RWPE2 (cell line): Measurements from ENCODE around the gene GOSR2.

Source experiments
- ATAC-seq: fragments of 200-7000 bp; cut with Tn5 transposase; 3 replicates; pipeline ENCODE4 v1.9.1; 2021; ENCODE audit warnings: low read depth
- DNase-seq: peaks from one replicate; pipeline ENCODE4 v3.0.0-alpha.2; 2020; ENCODE audit warnings: low spot score
- H3K27ac ChIP-seq: fragments of 450-650 bp; 2 replicates; pipeline ENCODE4 v1.5.1; 2017; ENCODE audit warnings: mild to moderate bottlenecking; ENCODE audit not compliant: poor library complexity, severe bottlenecking
- H3K27me3 ChIP-seq: fragments of 250-450 bp; sonication (Bioruptor Pico); 2 replicates; pipeline ENCODE4 v1.5.1; 2021; ENCODE audit warnings: mild to moderate bottlenecking, moderate library complexity; ENCODE audit not compliant: insufficient read depth, poor library complexity, severe bottlenecking
- H3K36me3 ChIP-seq: fragments of 250-450 bp; sonication (Bioruptor Pico); 2 replicates; pipeline ENCODE4 v1.5.1; 2020; ENCODE audit warnings: low read depth, mild to moderate bottlenecking, moderate library complexity
- H3K4me1 ChIP-seq: fragments of 250-450 bp; sonication (Bioruptor Pico); 2 replicates; pipeline ENCODE4 v1.5.1; 2021; ENCODE audit warnings: mild to moderate bottlenecking, moderate library complexity; ENCODE audit not compliant: insufficient read depth, poor library complexity, severe bottlenecking
- H3K4me3 ChIP-seq: fragments of 250-450 bp; sonication (Bioruptor Pico); 2 replicates; pipeline ENCODE4 v1.5.1; 2021; ENCODE audit warnings: mild to moderate bottlenecking, moderate library complexity; ENCODE audit not compliant: severe bottlenecking
- H3K9me3 ChIP-seq: fragments of 250-450 bp; sonication (Bioruptor Pico); 2 replicates; pipeline ENCODE4 v1.5.1; 2021; ENCODE audit warnings: mild to moderate bottlenecking, moderate library complexity; ENCODE audit not compliant: severe bottlenecking
- CTCF ChIP-seq: fragments of 450-650 bp; IDR thresholded peaks from one replicate; pipeline ENCODE4 v1.5.1; 2017; ENCODE audit warnings: mild to moderate bottlenecking, moderate library complexity; ENCODE audit not compliant: poor library complexity, severe bottlenecking

The GOSR2 gene

GRCh38 chr17:46881015-46881414, 41.9 kb upstream of the GOSR2 start:
- ATAC-seq, result no peak
- no peak for TF ChIP-seq CTCF
- H3K27me3 ChIP-seq, result peaks cover 8% of the 10 kb centered on the region

GRCh38 chr17:46882666-46883065, 40.3 kb upstream of the GOSR2 start:
- DNase-seq, result no peak
- Histone ChIP-seq H3K4me3 (no peak overlapping the region), H3K27me3 (peaks cover 14% of the 10 kb centered on the region), H3K4me1 (no peaks in the 10 kb centered on the region), H3K9me3 (no peaks in the 10 kb centered on the region), H3K27ac (no peak overlapping the region), H3K36me3 (no peaks in the 10 kb centered on the region)
- no peak for TF ChIP-seq CTCF
- no peak for ATAC-seq

More at GRCh38 chr17:46881015-46881414, 41.9 kb upstream of the GOSR2 start:
- Histone ChIP-seq H3K4me1 (no peaks in the 10 kb centered on the region), H3K9me3 (no peaks in the 10 kb centered on the region), H3K36me3 (no peaks in the 10 kb centered on the region), H3K4me3 (no peak overlapping the region), H3K27ac (no peak overlapping the region)
- DNase-seq, result no peak

- Histone ChIP-seq H3K27ac (no peak overlapping the region), H3K36me3 (no peaks in the 10 kb centered on the region), H3K9me3 (no peaks in the 10 kb centered on the region), H3K27me3 (peaks cover 14% of the 10 kb centered on the region), H3K4me3 (no peak overlapping the region), H3K4me1 (no peaks in the 10 kb centered on the region)
- TF ChIP-seq CTCF, result no peak
- ATAC-seq (no peak), DNase-seq (no peak)
These were observed 39.0 kb upstream of the GOSR2 start for GRCh38 chr17:46883871-46884520.

GRCh38 chr17:46884552-46884951, 38.4 kb upstream of the GOSR2 start:
- Histone ChIP-seq H3K4me3 (no peak overlapping the region), H3K4me1 (no peaks in the 10 kb centered on the region), H3K27ac (no peak overlapping the region), H3K36me3 (no peaks in the 10 kb centered on the region), H3K9me3 (no peaks in the 10 kb centered on the region), H3K27me3 (peaks cover 14% of the 10 kb centered on the region)
- TF ChIP-seq CTCF, result no peak
- DNase-seq (no peak), ATAC-seq (no peak)
